Measurements from ENCODE around the gene EME1.
A peak's percentile ranks its signal among the peaks of the same experiment; 100 is the strongest.

The EME1 gene

GRCh38 chr17:50354776-50355175 is 18.3 kb upstream of the EME1 start:
- ATAC-seq (replicated peaks) = no peak
- Mint-ChIP-seq H3K36me3 (peaks cover 17 to 40% of the 10 kb centered on the region in 2 donors), H3K27me3 (no peaks in the 10 kb centered on the region), H3K4me1 (peaks cover 10 to 15% of the 10 kb centered on the region in 2 donors), H3K9me3 (no peaks in the 10 kb centered on the region), H3K27ac (no peak overlapping the region), H3K4me3 (no peak overlapping the region)
- DNase-seq = no peak

DNA sequence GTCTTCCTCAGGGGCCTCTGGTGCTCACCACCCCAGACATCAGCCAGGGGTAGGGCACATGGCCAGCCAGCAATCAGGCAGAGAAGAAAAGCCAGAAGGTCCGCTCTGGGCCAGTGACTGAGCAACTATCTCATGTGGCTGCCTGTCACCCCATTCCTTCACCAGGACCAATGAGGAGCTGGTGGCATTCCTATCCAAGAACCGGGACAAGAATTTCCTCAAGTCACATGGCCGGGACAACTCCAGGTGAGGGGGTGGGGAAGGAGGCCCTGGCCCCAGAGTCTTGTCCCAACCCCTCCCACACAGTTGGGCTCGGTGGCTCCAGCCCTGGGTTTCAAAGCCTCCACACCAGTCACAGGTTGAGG is 17.7 kb upstream of the EME1 start:
- H3K9me3 Mint-ChIP-seq = no peaks in the 10 kb centered on the region
- H3K4me3 Mint-ChIP-seq = no peak overlapping the region
- ATAC-seq (replicated peaks) = no peak
- H3K4me1 Mint-ChIP-seq = peaks cover 10 to 15% of the 10 kb centered on the region in 2 donors
- no peak for DNase-seq
- H3K27ac Mint-ChIP-seq = no peak overlapping the region
- H3K27me3 Mint-ChIP-seq = no peaks in the 10 kb centered on the region
- peaks cover 17 to 43% of the 10 kb centered on the region in 2 donors for H3K36me3 Mint-ChIP-seq

DNA sequence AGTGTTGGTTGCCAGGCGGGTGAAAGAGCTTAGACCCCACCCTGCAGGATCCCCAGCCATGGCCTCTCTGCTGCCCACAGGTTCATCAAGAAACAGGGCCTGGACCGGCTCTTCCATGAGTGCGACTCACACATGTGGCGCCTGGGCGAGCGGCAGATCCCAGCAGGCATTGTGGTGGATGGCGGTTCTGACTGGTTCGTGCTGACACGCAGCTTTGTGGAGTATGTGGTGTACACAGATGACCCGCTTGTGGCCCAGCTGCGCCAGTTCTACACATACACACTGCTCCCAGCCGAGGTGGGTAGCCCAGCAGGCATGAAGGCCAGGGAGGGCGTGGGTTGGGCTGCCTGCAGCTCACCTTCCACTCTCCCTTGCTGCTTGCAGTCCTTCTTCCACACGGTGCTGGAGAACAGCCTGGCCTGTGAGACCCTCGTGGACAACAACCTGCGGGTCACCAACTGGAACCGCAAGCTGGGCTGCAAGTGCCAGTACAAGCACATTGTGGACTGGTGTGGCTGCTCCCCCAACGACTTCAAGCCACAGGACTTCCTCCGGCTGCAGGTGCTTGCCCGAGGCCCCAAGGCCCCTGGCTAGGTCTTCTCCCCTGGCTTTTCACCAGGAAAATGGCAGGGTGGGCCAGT is 17.2 kb upstream of the EME1 start:
- peaks cover 7 to 10% of the 10 kb centered on the region in 2 donors for H3K4me1 Mint-ChIP-seq
- no peak overlapping the region for H3K4me3 Mint-ChIP-seq
- H3K9me3 Mint-ChIP-seq = no peaks in the 10 kb centered on the region
- DNase-seq (no peak), ATAC-seq (replicated peaks) (no peak)
- no peak overlapping the region for H3K27ac Mint-ChIP-seq
- no peaks in the 10 kb centered on the region for H3K27me3 Mint-ChIP-seq
- H3K36me3 Mint-ChIP-seq = peaks cover 20 to 46% of the 10 kb centered on the region in 2 donors

- Mint-ChIP-seq H3K4me3 (no peak overlapping the region), H3K27me3 (no peaks in the 10 kb centered on the region), H3K36me3 (peaks cover 21 to 43% of the 10 kb centered on the region in 2 donors), H3K9me3 (no peaks in the 10 kb centered on the region), H3K27ac (no peak overlapping the region), H3K4me1 (peaks cover 4 to 6% of the 10 kb centered on the region in 2 donors)
- ATAC-seq (replicated peaks) (no peak), DNase-seq (no peak)
Measured at GRCh38 chr17:50356418-50356817, 16.6 kb upstream of the EME1 start.

DNA sequence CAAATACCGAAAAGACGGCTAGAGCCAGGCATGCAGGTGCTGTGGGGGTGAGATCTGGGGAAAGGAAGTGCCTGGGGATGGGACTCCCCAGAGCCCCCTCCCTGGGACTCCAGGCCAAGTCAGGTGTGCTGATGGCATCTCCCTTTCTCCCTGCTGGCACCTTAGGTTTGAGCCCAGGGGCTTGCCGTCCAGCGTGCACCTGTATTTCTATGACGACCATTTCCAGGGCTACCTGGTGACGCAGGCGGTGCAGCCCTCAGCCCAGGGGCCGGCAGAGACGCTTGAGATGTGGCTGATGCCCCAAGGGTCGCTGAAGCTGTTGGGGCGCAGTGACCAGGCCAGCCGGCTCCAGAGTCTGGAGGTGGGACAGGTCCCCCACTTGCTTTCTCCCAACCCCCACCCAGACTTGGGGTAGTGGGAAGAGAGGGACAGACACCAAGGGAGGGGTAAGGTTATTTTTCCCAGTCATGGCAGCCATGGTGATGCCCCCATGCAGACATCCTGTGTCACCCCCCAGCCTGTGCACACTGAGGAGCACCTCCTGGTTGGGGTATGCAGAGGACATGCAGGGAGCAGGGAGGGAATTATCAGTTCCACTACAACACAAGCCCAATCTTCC is 16.0 kb upstream of the EME1 start:
- H3K4me1 Mint-ChIP-seq = peaks cover 3 to 11% of the 10 kb centered on the region in 2 donors
- no peaks in the 10 kb centered on the region for H3K9me3 Mint-ChIP-seq
- H3K27ac Mint-ChIP-seq = no peak overlapping the region

GRCh38 chr17:50358177-50358576 is 14.9 kb upstream of the EME1 start:
- Mint-ChIP-seq H3K4me1 (peaks cover 9 to 14% of the 10 kb centered on the region in 2 donors), H3K27me3 (no peaks in the 10 kb centered on the region), H3K4me3 (no peak overlapping the region), H3K9me3 (no peaks in the 10 kb centered on the region), H3K36me3 (peaks cover 21 to 37% of the 10 kb centered on the region in 2 donors), H3K27ac (no peak overlapping the region)
- no peak for DNase-seq
- no peak for ATAC-seq (replicated peaks)

More for the DNA sequence above, 16.0 kb upstream of the EME1 start:
- no peak overlapping the region for H3K4me3 Mint-ChIP-seq
- no peaks in the 10 kb centered on the region for H3K27me3 Mint-ChIP-seq
- peaks cover 23 to 41% of the 10 kb centered on the region in 2 donors for H3K36me3 Mint-ChIP-seq
- ATAC-seq (replicated peaks) = no peak
- no peak for DNase-seq

DNA sequence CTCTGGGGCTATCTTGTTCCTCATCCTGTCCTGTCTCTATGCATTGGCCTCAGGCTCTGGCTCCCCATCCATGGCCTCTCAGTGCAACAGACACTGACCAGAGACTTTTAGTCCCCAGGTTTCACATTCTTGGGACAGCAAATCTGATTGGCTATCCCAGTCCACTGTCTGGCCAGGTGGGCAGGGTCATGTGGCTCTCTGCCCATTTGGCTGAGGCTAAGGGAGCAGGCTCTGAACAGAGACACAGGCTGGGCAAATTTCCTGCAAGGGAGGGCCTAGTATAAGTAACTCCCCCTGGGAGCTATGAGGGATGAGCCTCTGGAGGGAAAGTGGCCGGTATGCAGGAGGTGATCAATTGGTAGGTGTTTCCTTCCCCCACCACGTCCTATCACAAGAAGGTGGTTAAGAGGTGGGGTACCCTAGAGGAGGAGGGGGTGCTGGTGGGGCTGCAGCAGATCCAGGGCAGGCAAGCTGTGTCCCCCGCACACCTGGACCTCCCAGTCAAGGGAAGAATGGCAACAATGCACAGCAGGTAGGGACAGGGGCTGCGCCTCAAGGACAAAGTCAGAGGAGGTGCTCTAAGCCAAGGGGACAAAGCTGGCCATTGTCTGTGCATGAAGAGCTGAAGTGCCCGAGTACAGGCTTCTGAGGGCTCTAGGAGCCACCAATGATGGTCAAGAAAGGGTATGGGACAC is 13.9 kb upstream of the EME1 start:
- DNase-seq (no peak), ATAC-seq (replicated peaks) (no peak)
- Mint-ChIP-seq H3K27ac (no peak overlapping the region), H3K4me3 (no peak overlapping the region), H3K36me3 (peaks cover 19 to 31% of the 10 kb centered on the region in 2 donors), H3K9me3 (no peaks in the 10 kb centered on the region), H3K4me1 (peaks cover 9 to 10% of the 10 kb centered on the region in 2 donors), H3K27me3 (no peaks in the 10 kb centered on the region)

GRCh38 chr17:50359998-50360461 is 13.0 kb upstream of the EME1 start:
- peaks cover 22 to 30% of the 10 kb centered on the region in 2 donors for H3K36me3 Mint-ChIP-seq
- no peaks in the 10 kb centered on the region for H3K27me3 Mint-ChIP-seq
- ATAC-seq (replicated peaks) (no peak), DNase-seq (no peak)
- H3K4me1 Mint-ChIP-seq = peaks cover 9 to 10% of the 10 kb centered on the region in 2 donors
- no peaks in the 10 kb centered on the region for H3K9me3 Mint-ChIP-seq
- H3K27ac Mint-ChIP-seq = no peak overlapping the region
- H3K4me3 Mint-ChIP-seq = no peak overlapping the region

GRCh38 chr17:50360486-50361115 is 12.4 kb upstream of the EME1 start:
- H3K4me1 Mint-ChIP-seq = peaks cover 10 to 14% of the 10 kb centered on the region in 2 donors
- H3K27ac Mint-ChIP-seq = peak overlapping the region; percentile 67
- H3K4me3 Mint-ChIP-seq = no peak overlapping the region
- no peak for DNase-seq
- peaks cover 25 to 31% of the 10 kb centered on the region in 2 donors for H3K36me3 Mint-ChIP-seq
- no peaks in the 10 kb centered on the region for H3K9me3 Mint-ChIP-seq
- H3K27me3 Mint-ChIP-seq = no peaks in the 10 kb centered on the region
- ATAC-seq (replicated peaks) = no peak

DNA sequence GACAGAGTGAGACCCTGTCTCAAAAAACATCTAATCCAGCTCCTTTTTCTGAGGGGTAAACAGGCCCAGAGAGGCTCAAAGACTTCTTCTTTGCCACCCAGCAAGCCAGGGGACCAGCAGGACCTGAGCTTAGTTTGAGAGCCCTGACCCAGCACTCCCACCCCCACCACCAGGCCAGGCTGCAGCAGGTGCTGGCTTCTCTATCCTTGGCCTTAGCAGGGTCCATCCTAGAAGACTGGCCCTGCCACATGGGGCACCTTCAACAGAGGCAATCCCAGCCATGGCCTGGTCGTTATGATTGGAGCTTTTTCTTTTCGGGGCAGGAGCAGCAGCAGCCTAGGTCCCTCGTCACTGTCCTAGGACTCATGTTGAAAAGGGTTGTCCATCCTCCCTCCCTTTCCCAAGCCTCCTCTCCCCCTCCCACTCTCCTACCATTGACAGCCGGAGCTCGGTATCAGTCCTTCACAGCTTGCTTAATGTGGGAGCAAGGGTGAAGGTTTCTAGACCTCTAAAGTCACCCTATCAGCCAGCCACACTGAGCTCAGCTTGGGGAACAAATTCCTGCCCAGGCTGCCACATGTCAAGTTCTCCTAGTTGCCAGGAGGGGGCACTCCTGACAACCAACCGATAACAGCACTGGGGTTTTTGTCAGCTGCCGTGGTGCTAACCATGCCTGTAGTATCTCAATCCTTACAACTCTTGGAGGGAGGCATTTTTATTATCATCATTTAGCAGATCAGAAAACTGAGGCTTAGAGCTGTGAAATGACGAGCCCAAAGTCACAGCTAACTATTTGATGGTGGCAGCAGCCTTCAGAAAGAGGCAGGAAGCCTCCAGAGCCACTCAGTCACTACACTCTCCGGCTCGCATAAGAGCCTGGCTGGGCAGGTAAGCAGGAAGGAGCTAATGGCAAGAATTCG is 11.2 kb upstream of the EME1 start:
- DNase-seq (peak; percentile 23), ATAC-seq (replicated peaks) (peak; percentile 89 to 90)
- Mint-ChIP-seq H3K27ac (peak overlapping the region; percentile 87), H3K9me3 (no peaks in the 10 kb centered on the region), H3K4me1 (peaks cover 12 to 18% of the 10 kb centered on the region in 2 donors), H3K36me3 (peaks cover 29 to 30% of the 10 kb centered on the region in 2 donors), H3K4me3 (peak overlapping the region in 1 of 2 donors; percentile 35), H3K27me3 (no peaks in the 10 kb centered on the region)

- DNase-seq = no peak
- Mint-ChIP-seq H3K4me1 (peaks cover 13 to 18% of the 10 kb centered on the region in 2 donors), H3K27me3 (no peaks in the 10 kb centered on the region), H3K36me3 (peaks cover 33% of the 10 kb centered on the region in 2 donors), H3K27ac (no peak overlapping the region), H3K4me3 (no peak overlapping the region), H3K9me3 (no peaks in the 10 kb centered on the region)
- ATAC-seq (replicated peaks) = no peak
Measured at GRCh38 chr17:50362661-50363060, 10.4 kb upstream of the EME1 start.

DNA sequence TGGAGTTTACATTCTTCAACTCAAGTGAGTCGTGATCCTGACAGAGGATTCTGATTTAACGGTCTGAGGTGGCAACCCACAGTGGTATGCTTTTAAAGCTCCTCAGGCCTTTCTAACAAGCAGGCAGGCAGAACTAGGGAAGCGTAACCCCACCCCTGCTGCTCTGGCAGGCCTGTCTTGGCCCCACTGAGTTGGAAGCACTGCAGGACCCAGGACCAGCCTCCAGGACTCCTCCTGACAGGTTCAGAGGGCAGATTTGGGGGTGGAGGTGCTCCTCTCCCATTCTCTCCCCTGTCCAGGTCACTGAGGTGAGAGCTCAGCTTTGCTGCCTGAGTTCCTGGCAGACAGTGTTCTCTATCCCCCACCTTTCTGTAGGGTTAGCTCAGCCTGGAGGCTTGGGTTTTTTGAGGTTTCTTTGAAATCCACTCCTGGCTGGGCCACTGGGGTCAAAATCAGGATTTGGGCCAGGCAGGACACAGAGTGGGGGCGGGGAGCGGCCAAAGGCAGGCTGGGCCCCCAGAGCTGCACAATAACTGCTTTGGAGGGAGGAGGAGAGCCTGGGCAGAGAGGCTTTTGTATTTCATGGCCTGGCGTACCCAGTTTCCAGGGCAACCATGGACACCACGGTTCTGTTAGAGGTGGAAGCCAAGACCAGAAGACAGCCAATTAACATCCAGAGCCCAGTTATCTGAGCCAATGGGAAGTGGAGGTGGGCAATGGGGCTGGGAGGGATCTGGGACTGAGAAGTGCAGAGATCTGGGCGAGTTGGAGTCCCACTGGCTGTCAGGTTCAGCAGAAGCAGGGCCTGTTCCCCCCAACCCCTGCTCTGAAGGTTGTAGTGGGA is 9.6 kb upstream of the EME1 start:
- peaks cover 36 to 41% of the 10 kb centered on the region in 2 donors for H3K36me3 Mint-ChIP-seq
- H3K4me1 Mint-ChIP-seq = peaks cover 14 to 18% of the 10 kb centered on the region in 2 donors
- H3K27ac Mint-ChIP-seq = peak overlapping the region; percentile 20
- no peak overlapping the region for H3K4me3 Mint-ChIP-seq
- no peaks in the 10 kb centered on the region for H3K27me3 Mint-ChIP-seq
- ATAC-seq (replicated peaks) (no peak), DNase-seq (no peak)
- H3K9me3 Mint-ChIP-seq = no peaks in the 10 kb centered on the region

DNA sequence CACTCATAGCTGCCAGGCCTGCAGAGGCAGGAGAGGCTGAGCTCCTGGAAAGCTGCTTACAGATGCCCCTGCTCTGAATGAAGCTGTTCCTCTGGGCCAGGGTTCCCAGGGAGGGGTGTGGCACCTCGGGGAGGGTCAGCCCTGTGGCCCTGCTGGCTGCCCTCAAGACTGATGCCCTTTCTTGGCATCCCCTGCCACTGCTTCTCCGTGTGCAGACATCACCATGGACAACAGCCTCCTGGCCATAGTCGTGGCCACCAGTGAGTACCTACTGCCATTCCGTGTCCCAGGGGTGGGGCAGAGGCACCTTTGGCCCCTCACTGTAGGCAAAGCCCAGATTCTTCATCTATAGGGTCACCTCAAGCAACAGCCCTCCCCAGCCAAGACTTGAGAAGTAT is 9.0 kb upstream of the EME1 start:
- H3K4me3 Mint-ChIP-seq = no peak overlapping the region
- peaks cover 33 to 38% of the 10 kb centered on the region in 2 donors for H3K36me3 Mint-ChIP-seq
- no peak for ATAC-seq (replicated peaks)
- H3K9me3 Mint-ChIP-seq = no peaks in the 10 kb centered on the region
- peaks cover 14 to 18% of the 10 kb centered on the region in 2 donors for H3K4me1 Mint-ChIP-seq
- H3K27me3 Mint-ChIP-seq = no peaks in the 10 kb centered on the region
- no peak for DNase-seq
- H3K27ac Mint-ChIP-seq = no peak overlapping the region
